SW 1271 (cell line): ENCODE results near the gene RAI1.
A peak's percentile ranks its signal among the peaks of the same experiment; 100 is the strongest.

Experiments
- DNase-seq, 2 experiments: peaks; one replicate each; lab custom pipeline; 2025; lab: John Stamatoyannopoulos, UW

RAI1 gene

GRCh38 chr17:17751489-17752088 lies 70.3 kb downstream of the RAI1 start:
- DNase-seq: no peak

DNA sequence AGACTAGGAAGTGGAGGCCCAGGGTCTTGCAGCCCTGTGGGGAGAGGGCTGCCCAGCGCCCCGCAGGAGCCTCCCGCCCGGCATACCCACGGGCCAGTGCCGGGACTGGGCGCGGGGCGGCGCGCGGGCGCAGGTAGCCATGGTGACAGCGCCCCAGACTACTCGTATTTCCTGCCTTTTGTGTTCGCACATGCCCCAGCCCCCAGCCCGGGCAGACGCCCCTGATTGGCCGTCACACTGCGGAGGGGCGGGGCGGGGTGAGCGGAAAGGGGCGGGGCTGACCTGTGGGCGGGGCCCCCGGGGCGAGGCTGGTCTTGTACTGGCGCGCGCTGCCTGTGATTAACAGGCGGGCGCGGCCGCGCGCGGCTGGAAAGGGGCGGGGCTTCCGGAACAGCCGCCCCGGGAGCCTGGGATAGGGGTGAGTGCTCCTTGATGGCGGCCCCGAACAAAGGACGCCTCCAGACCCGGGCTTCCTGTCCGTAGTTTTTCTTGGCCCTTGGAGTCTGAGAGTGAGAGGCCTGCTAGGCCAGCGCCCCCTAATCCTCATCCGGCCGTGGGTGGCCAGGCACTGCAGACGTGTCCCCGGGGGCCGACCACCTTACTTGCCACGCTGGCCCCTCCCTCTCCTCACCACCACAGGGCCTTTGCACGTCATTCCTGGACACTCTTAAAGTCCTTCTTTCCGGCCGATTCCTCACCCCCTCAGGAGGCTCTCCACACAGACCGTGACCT lies 71.0 kb downstream of the RAI1 start:
- DNase-seq: peak; percentile 72 to 87

- no peak for DNase-seq
Observed at GRCh38 chr17:17752821-17753321, 71.6 kb downstream of the RAI1 start.

- DNase-seq: no peak
Observed at GRCh38 chr17:17754719-17755686, 73.7 kb downstream of the RAI1 start.

GRCh38 chr17:17755715-17756114 lies 74.5 kb downstream of the RAI1 start:
- no peak for DNase-seq

DNA sequence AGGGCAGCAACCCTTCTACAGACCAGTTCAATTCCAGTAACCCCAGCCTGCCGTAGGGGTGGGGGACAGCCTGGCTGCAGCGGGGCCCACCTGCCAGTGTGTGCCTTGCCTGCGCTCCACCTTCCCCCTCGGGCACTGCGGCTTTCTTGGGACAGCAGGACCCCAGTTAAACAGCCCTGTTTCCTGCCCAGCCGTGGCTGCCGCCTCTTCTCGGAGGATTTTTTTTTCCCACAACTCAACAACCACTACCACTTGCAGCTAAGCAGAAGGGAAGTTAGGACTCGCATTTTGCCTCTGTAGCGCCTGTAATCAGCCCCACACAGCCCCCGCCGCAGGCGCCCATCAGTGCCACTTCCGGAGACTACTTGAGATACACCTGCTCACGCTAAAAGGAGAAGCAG lies 76.1 kb downstream of the RAI1 start:
- DNase-seq: no peak

GRCh38 chr17:17757956-17758845 lies 76.9 kb downstream of the RAI1 start:
- DNase-seq: no peak

DNA sequence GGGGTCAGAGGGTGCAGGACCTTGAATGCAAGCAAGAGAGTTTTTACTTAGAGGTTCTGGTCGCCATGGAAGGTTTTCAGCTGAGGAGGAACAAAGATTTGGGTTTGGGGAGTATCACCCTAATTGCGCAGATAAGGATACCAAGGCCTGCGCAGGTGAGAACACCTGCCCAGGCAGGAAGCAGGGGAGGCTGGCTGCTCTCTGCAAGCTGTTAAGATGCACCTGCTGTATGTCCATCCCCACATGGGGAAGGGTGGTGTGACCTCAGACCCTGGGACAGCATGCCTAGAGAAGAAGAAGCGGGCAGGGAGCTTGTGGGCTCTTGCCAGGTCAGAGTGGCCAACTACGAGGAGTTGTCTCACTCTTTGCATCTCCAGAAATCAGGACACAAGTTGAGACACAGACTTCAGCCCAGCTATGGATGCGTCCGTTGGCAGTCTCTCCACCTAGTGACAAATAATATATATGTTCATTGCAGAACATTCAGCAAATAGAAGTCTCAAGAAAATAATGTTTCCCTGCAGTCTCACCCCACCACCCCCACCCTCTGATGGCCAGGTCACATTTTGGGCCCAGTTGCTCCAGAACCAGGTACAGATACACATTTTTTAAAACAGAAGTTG lies 77.8 kb downstream of the RAI1 start:
- no peak for DNase-seq

- no peak for DNase-seq
Observed at GRCh38 chr17:17760350-17760749, 79.1 kb downstream of the RAI1 start.

GRCh38 chr17:17760872-17761550 lies 79.8 kb downstream of the RAI1 start:
- DNase-seq: no peak

GRCh38 chr17:17761894-17762743 lies 80.9 kb downstream of the RAI1 start:
- no peak for DNase-seq

DNA sequence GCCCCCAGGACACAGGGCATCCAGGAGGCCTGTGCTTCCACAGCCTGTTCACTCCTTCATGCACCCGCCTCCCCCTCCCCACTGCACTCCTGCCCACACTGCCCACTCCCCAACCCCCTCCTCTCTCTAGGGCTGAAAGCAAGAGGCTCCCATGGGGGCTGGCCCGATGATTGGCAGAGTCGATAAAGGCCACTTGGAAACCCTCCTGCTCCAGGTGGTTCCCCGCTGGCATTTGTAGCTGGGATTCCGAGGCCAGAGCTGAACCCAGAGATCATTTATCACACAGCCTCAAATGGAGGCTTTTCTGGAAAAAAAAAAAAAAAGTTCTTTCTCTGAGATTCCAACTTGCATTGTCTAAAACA lies 81.5 kb downstream of the RAI1 start:
- no peak for DNase-seq

GRCh38 chr17:17763136-17763535 lies 81.9 kb downstream of the RAI1 start:
- no peak for DNase-seq

- DNase-seq: no peak
Observed at GRCh38 chr17:17763734-17764133, 82.5 kb downstream of the RAI1 start.

DNA sequence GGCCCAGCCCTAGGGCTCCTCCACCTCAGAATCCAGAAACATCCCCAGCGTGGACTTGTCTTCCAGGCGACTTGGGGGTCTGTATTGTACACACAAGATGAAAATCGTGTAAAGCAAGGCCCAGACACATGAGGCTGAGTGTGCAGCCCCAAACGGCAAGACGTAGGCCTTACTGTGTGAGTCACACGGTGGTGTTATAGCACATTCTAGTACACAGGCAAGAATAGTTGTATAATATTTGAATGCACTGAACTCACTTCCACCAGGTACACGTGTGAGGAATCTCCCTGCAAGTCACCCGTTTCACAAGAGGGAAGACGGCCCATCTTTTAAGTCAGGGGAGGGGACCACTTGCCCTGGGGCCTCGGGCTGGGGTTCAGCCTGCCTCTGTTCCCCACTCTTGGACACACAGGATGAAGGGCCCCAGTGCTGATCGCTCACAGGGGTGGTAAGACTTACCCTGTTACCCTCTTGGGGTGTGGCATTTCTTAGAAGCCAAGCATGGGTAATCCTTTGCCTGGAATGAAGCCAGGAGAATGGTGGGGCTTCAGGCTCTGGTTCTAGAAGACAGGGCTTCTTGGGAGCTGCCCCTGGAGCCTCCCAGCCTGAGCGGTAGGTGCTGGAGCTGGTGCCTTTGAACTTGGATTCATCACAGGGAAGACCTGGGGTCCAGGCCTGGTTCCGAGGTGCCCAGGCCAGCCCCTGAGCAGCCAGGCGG lies 84.3 kb downstream of the RAI1 start:
- DNase-seq: no peak

DNA sequence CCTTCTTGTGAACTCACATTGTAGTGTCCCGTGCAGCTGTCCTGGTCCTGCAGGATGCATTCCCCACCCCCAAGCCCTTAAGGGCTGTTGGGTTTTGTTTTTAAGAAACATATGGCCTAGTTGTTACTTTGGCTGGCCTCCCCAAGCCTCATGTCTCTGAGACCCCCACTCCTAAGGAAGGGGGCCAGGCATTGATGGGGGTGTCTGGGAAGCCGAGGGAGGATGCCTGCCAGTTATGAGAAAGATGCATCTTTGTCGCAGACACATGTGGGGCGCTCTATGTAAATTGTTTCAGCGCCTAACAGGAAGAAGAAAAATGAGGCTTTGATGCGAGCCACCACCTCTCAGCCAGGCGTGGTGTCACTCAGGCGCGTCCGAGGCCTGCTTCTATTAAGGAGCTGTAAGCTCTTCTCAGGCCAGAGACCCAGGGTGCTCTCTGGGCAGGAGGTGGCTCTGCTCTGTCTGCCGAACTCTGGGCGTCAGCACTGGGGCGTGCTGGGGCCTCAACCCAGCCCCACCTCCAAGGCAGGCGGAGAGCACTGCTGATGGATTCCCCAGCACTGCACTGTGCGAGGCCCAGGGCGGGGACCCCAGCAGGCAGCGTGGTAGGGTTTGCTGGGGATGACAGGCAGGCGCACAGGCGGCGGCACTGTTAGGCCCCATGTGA lies 85.0 kb downstream of the RAI1 start:
- no peak for DNase-seq

GRCh38 chr17:17766744-17767120 lies 85.5 kb downstream of the RAI1 start:
- no peak for DNase-seq

DNA sequence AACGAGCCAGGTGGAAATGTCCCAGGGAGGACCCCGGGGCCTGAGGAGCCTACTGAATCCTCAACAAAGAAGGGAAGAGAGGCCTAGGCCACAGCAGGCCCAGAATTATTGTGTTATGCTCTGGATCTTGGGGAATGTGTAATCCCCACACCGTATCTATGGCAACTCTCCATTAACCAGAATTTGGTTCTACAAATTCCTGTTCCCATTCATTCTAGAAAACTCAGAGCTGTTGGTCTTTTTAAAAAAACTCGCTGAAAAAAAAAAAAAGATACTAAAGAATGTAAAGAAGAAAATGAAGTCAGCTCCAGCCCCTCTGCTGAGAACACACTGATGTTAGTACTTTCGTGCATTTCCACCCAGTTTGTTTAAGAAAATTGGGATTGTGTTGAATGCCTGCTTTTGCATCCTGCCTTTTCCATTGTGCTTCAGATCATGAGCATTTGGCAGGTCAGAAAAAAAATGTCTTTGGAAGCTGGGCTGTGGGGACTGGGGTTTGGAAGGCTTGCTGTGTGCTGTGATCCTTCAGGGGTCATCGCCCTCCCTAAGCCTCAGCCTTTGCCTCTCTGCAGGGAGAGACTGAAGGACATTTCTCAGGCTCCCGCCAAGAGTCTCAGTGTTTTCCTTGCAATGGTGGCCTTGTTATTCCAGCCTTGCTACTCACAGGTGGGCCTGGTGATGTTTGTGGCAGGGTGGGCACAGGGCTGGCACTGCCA lies 86.1 kb downstream of the RAI1 start:
- no peak for DNase-seq
